Panc1 (cell line): ENCODE results near the gene LYPD4. TPM values are rescaled to one million over a fixed set of nuclear protein-coding genes. Genes with fewer than 3 reads are reported as not detected.

Experiments
- ATAC-seq: fragments of 200-7000 bp; cut with Tn5 transposase; 2 replicates; pipeline ENCODE4 v1.9.1; 2020; ENCODE audit warnings: mild to moderate bottlenecking, moderate library complexity
- BruUV-seq: library from RNA; stranded (reverse); fragments of 400-500 nt; replicated peaks from 2 replicates; lab custom pipeline; 2021; lab: Mats Ljungman, UMichigan
- CTCF ChIA-PET: fragments of 300-600 bp; sonication (Branson Sonifier 250); formaldehyde crosslinking; loops from one replicate; lab custom pipeline; 2022; ENCODE audit warnings: antibody characterized with exemption; lab: Charles Lee
- POLR2A ChIA-PET: fragments of 300-600 bp; sonication (Branson Sonifier 250); formaldehyde crosslinking; loops from one replicate; lab custom pipeline; 2022; ENCODE audit warnings: antibody characterized with exemption; lab: Charles Lee
- DNase-seq: peaks from one replicate; pipeline ENCODE4 v3.0.0-alpha.2; 2010; ENCODE audit warnings: low read depth, low spot score
- H3K27ac ChIP-seq: 2 replicates; pipeline ENCODE4 v1.5.1; 2011; ENCODE audit warnings: mild to moderate bottlenecking, low read length, inconsistent platforms
- H3K27me3 ChIP-seq: fragments of 200-500 bp; sonication (Bioruptor generic); 2 replicates; pipeline ENCODE4 v1.6.0; 2014; ENCODE audit warnings: low read length, inconsistent platforms; ENCODE audit not compliant: control insufficient read depth, insufficient read depth
- H3K36me3 ChIP-seq: fragments of 200-500 bp; sonication (Bioruptor generic); 2 replicates; pipeline ENCODE4 v1.5.1; 2014; ENCODE audit warnings: inconsistent platforms, mild to moderate bottlenecking, low read length, moderate library complexity; ENCODE audit not compliant: control insufficient read depth, insufficient read depth
- H3K4me1 ChIP-seq: 2 replicates; pipeline ENCODE4 v1.5.1; 2011; ENCODE audit warnings: inconsistent platforms, mild to moderate bottlenecking, low read length, moderate library complexity; ENCODE audit not compliant: control insufficient read depth, insufficient read depth
- H3K4me3 ChIP-seq, 2 experiments: 2 replicates each; pipeline ENCODE4 v1.5.1; 2011 to 2012; ENCODE audit warnings: low read depth in 2 of 2, low read length in 2 of 2, mild to moderate bottlenecking in 2 of 2, inconsistent platforms in 1 of 2, moderate library complexity in 1 of 2
- H3K9me3 ChIP-seq: fragments of 200-500 bp; sonication (Bioruptor generic); 2 replicates; pipeline ENCODE4 v1.5.1; 2014; ENCODE audit warnings: low read depth, mild to moderate bottlenecking, inconsistent platforms, low read length, moderate library complexity; ENCODE audit not compliant: control insufficient read depth, insufficient read depth
- POLR2AphosphoS5 ChIP-seq: IDR thresholded peaks from 2 replicates; pipeline ENCODE4 v1.6.1; 2012; ENCODE audit warnings: mild to moderate bottlenecking, low read depth, low read length, moderate library complexity
- SIN3A ChIP-seq: IDR thresholded peaks from 2 replicates; pipeline ENCODE4 v1.6.1; 2012; ENCODE audit warnings: low read depth, mild to moderate bottlenecking, low read length, moderate library complexity, borderline replicate concordance; ENCODE audit not compliant: insufficient read depth
- TCF7L2 ChIP-seq: IDR thresholded peaks from 2 replicates; pipeline ENCODE4 v1.6.1; 2011; ENCODE audit warnings: mild to moderate bottlenecking, low read depth, low read length, inconsistent platforms
- in situ Hi-C: cut with HindIII; loops from 2 replicates; pipeline ENCODE4 v1.10.0; 2016; ENCODE audit warnings: low sequenced_read_pairs, low pct_unique_long_range_greater_than_20kb
- intact Hi-C: fragments of 100-400 bp; cut with micrococcal nuclease; formaldehyde crosslinking; loops from one replicate; pipeline ENCODE4 v1.10.0; 2022; ENCODE audit not compliant: unreplicated experiment
- total RNA-seq: library from RNA; stranded (reverse); gene quantifications from one replicate; pipeline ENCODE4 v1.2.1, GENCODE V29; 2021; ENCODE audit not compliant: unreplicated experiment
- TF ChIP-seq, protein P1 (sequence below), 2 experiments: IDR thresholded peaks; 2 replicates each; pipeline ENCODE4 v1.6.1; 2011 to 2012; ENCODE audit warnings: low read depth in 2 of 2, control low read depth in 1 of 2, low read length in 1 of 2, mild to moderate bottlenecking in 1 of 2, moderate library complexity in 1 of 2; ENCODE audit not compliant: insufficient read depth in 1 of 2
- TF ChIP-seq, protein P2 (sequence below): fragments of 450-650 bp; IDR thresholded peaks from 2 replicates; pipeline ENCODE4 v1.5.1; 2017; ENCODE audit warnings: mild to moderate bottlenecking

The LYPD4 gene
- total RNA-seq, 1 experiment from 2014 or later = not detected

DNA sequence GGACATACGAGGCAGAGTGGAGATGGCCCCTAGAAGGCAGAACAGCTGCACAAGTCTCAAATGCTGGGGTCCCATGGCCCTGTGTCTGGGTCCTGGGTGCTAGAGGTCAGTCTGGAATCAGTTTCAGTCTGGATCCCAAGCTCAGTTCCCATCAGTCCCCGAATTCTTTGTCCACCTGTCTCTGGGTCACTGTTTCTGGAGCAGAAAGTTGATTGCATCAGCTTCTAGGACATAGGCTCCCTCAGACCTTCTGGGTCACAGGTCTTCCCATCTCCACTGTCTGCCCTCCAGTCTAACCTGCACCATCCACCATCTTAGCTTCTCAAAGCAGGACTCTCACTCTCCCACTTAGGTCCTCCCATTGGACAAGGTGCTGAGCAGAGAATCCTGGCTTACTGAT, 5.3 kb downstream of the LYPD4 start:
- ChIA-PET POLR2A (no interaction called here), CTCF (interaction anchor here (0.6 kb wide), 1 partner anchor 18 kb away, joined by 4 read pairs; no protein-coding TSS in a partner anchor)
- no peak for DNase-seq
- ATAC-seq = no peak
- H3K27me3 ChIP-seq = no peaks in the 10 kb centered on the region
- no peaks in the 10 kb centered on the region for H3K9me3 ChIP-seq
- intact Hi-C loops = no loop called here
- H3K27ac ChIP-seq = no peak overlapping the region
- no peaks in the 10 kb centered on the region for H3K4me1 ChIP-seq
- no peaks in the 10 kb centered on the region for H3K36me3 ChIP-seq
- no TSS peak for BruUV-seq
- in situ Hi-C loops = no loop called here
- no peak overlapping the region for H3K4me3 ChIP-seq
- TF ChIP-seq POLR2AphosphoS5 (no peak), TCF7L2 (no peak), SIN3A (no peak)
- TF ChIP-seq, protein P1, sequence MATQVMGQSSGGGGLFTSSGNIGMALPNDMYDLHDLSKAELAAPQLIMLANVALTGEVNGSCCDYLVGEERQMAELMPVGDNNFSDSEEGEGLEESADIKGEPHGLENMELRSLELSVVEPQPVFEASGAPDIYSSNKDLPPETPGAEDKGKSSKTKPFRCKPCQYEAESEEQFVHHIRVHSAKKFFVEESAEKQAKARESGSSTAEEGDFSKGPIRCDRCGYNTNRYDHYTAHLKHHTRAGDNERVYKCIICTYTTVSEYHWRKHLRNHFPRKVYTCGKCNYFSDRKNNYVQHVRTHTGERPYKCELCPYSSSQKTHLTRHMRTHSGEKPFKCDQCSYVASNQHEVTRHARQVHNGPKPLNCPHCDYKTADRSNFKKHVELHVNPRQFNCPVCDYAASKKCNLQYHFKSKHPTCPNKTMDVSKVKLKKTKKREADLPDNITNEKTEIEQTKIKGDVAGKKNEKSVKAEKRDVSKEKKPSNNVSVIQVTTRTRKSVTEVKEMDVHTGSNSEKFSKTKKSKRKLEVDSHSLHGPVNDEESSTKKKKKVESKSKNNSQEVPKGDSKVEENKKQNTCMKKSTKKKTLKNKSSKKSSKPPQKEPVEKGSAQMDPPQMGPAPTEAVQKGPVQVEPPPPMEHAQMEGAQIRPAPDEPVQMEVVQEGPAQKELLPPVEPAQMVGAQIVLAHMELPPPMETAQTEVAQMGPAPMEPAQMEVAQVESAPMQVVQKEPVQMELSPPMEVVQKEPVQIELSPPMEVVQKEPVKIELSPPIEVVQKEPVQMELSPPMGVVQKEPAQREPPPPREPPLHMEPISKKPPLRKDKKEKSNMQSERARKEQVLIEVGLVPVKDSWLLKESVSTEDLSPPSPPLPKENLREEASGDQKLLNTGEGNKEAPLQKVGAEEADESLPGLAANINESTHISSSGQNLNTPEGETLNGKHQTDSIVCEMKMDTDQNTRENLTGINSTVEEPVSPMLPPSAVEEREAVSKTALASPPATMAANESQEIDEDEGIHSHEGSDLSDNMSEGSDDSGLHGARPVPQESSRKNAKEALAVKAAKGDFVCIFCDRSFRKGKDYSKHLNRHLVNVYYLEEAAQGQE (IDR thresholded peaks at IDR 0.05; ENCODE audit: insufficient read depth in 1 of 2, low read depth in 2 of 2, low read length in 1 of 2) = no peak
- TF ChIP-seq, protein P2, sequence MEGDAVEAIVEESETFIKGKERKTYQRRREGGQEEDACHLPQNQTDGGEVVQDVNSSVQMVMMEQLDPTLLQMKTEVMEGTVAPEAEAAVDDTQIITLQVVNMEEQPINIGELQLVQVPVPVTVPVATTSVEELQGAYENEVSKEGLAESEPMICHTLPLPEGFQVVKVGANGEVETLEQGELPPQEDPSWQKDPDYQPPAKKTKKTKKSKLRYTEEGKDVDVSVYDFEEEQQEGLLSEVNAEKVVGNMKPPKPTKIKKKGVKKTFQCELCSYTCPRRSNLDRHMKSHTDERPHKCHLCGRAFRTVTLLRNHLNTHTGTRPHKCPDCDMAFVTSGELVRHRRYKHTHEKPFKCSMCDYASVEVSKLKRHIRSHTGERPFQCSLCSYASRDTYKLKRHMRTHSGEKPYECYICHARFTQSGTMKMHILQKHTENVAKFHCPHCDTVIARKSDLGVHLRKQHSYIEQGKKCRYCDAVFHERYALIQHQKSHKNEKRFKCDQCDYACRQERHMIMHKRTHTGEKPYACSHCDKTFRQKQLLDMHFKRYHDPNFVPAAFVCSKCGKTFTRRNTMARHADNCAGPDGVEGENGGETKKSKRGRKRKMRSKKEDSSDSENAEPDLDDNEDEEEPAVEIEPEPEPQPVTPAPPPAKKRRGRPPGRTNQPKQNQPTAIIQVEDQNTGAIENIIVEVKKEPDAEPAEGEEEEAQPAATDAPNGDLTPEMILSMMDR = no peak

DNA sequence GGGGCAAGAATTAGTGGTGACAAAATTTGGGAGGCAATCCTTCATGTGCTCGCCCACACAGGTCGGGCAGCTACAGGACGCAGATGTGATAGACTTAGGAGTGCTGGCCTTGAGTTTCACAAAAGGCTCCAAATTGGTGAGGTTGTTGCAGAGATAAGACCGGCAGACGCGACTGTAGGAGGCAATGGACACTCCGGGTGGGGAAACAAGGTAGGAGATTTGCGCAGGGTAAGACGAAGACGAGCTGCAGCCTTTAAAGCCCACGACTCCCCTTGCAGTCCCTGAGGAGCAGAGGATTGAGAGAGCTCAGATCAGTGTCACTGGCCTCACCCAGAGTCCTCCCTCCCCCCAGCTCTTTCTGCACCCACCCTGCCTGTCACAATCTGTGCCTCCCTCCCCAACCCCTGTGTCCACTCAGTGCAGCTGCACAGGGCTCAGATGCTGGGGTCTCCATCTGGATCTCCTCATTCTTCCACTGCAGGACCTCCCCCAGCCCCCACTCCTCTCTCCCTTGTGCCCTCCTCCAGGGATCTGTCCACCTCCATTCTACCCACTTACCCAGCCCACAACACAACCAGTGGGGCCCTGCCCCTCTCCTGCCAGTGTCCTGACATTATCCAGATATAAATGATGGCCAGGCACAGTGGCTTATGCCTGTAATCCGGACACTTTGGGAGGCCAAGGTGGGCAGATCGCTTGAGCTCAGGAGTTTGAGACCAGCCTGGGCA, 6.3 kb downstream of the LYPD4 start:
- Histone ChIP-seq H3K9me3 (no peaks in the 10 kb centered on the region), H3K27me3 (no peaks in the 10 kb centered on the region), H3K27ac (no peak overlapping the region), H3K4me3 (no peak overlapping the region), H3K4me1 (no peaks in the 10 kb centered on the region), H3K36me3 (no peaks in the 10 kb centered on the region)
- intact Hi-C loops = no loop called here
- CTCF ChIA-PET = no interaction called here
- DNase-seq = no peak
- no peak for TF ChIP-seq TCF7L2
- TF ChIP-seq, protein P1 (IDR thresholded peaks at IDR 0.05; ENCODE audit: insufficient read depth in 1 of 2, low read depth in 2 of 2, low read length in 1 of 2) = no peak
- TF ChIP-seq, protein P2 = no peak
- TF ChIP-seq SIN3A = no peak
- TF ChIP-seq POLR2AphosphoS5 = no peak
- POLR2A ChIA-PET = no interaction called here
- BruUV-seq = no TSS peak
- in situ Hi-C loops = no loop called here
- no peak for ATAC-seq
